Panc1 (cell line): ENCODE results near the gene ATG10.

ENCODE experiments used
- POLR2AphosphoS5 ChIP-seq: IDR thresholded peaks from 2 replicates; pipeline ENCODE4 v1.6.1; 2012; ENCODE audit warnings: mild to moderate bottlenecking, low read depth, low read length, moderate library complexity
- REST ChIP-seq, 2 experiments: IDR thresholded peaks; 2 replicates each; pipeline ENCODE4 v1.6.1; 2011 to 2012; ENCODE audit warnings: low read depth in 2 of 2, control low read depth in 1 of 2, low read length in 1 of 2, mild to moderate bottlenecking in 1 of 2, moderate library complexity in 1 of 2; ENCODE audit not compliant: insufficient read depth in 1 of 2
- TF ChIP-seq, protein P1 (sequence below): fragments of 450-650 bp; IDR thresholded peaks from 2 replicates; pipeline ENCODE4 v1.5.1; 2017; ENCODE audit warnings: mild to moderate bottlenecking

- TF ChIP-seq, protein P1, sequence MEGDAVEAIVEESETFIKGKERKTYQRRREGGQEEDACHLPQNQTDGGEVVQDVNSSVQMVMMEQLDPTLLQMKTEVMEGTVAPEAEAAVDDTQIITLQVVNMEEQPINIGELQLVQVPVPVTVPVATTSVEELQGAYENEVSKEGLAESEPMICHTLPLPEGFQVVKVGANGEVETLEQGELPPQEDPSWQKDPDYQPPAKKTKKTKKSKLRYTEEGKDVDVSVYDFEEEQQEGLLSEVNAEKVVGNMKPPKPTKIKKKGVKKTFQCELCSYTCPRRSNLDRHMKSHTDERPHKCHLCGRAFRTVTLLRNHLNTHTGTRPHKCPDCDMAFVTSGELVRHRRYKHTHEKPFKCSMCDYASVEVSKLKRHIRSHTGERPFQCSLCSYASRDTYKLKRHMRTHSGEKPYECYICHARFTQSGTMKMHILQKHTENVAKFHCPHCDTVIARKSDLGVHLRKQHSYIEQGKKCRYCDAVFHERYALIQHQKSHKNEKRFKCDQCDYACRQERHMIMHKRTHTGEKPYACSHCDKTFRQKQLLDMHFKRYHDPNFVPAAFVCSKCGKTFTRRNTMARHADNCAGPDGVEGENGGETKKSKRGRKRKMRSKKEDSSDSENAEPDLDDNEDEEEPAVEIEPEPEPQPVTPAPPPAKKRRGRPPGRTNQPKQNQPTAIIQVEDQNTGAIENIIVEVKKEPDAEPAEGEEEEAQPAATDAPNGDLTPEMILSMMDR, result no peak
- TF ChIP-seq POLR2AphosphoS5 (no peak), REST (IDR thresholded peaks at IDR 0.05; ENCODE audit: insufficient read depth in 1 of 2, low read depth in 2 of 2, low read length in 1 of 2) (no peak)
These were observed 95.0 kb downstream of the ATG10 start for GRCh38 chr5:82066791-82067190.
